Thymus (tissue), 11 donors: ENCODE measurements around the gene DNAJB6. TPM values are rescaled to one million over a fixed set of nuclear protein-coding genes. Genes with fewer than 3 reads are reported as not detected.

Experiments used
- DNase-seq, 9 donors: peaks; one replicate each; pipeline ENCODE4 v3.0.0-alpha.2; 2013; ENCODE audit warnings: low spot score in 9 of 9, low read depth in 6 of 9, missing footprints in 1 of 9
- H3K27ac ChIP-seq, 2 donors: one replicate each; pipeline ENCODE4 v1.5.1; 2013; ENCODE audit warnings: control low read depth in 1 of 2, low read depth in 1 of 2, low read length in 1 of 2, mild to moderate bottlenecking in 1 of 2, moderate library complexity in 1 of 2
- H3K27me3 ChIP-seq, 2 donors: one replicate each; pipeline ENCODE4 v1.5.1; 2013; ENCODE audit warnings: low read length in 1 of 2; ENCODE audit not compliant: control insufficient read depth in 2 of 2, insufficient read depth in 1 of 2
- H3K36me3 ChIP-seq, 2 donors: one replicate each; pipeline ENCODE4 v1.5.1; 2013; ENCODE audit warnings: low read length in 1 of 2, mild to moderate bottlenecking in 1 of 2, moderate library complexity in 1 of 2; ENCODE audit not compliant: control insufficient read depth in 2 of 2, insufficient read depth in 2 of 2
- H3K4me1 ChIP-seq, 2 donors: one replicate each; pipeline ENCODE4 v1.5.1; 2013; ENCODE audit warnings: low read length in 2 of 2; ENCODE audit not compliant: control insufficient read depth in 2 of 2, insufficient read depth in 2 of 2
- H3K4me3 ChIP-seq, 2 donors: one replicate each; pipeline ENCODE4 v1.5.1; 2013; ENCODE audit warnings: low read length in 2 of 2, control low read depth in 1 of 2, mild to moderate bottlenecking in 1 of 2
- H3K9me3 ChIP-seq, 2 donors: one replicate each; pipeline ENCODE4 v1.5.1; 2013; ENCODE audit warnings: low read length in 1 of 2, mild to moderate bottlenecking in 1 of 2; ENCODE audit not compliant: control insufficient read depth in 2 of 2, insufficient read depth in 1 of 2
- WGBS: extraction: QIAGEN DNeasy Blood & Tissue Kit; methylation state at CpG from one replicate; pipeline ENCODE4 v1.1.7; 2013; 5-methylcytosine and 5-hydroxymethylcytosine counted together
- polyA plus RNA-seq: library from polyadenylated mRNA; stranded (reverse); fragments of 200-250 nt; gene quantifications from one replicate; pipeline ENCODE4 v1.2.3, GENCODE V29; 2013
- total RNA-seq: library from RNA; stranded (reverse); fragments of 120-200 nt; gene quantifications from one replicate; pipeline ENCODE4 v1.2.4, GENCODE V29; 2013
- donor health status: healthy.

Gene DNAJB6
- total and polyA plus RNA-seq, 2 donors: 78.6 to 166 TPM

DNA sequence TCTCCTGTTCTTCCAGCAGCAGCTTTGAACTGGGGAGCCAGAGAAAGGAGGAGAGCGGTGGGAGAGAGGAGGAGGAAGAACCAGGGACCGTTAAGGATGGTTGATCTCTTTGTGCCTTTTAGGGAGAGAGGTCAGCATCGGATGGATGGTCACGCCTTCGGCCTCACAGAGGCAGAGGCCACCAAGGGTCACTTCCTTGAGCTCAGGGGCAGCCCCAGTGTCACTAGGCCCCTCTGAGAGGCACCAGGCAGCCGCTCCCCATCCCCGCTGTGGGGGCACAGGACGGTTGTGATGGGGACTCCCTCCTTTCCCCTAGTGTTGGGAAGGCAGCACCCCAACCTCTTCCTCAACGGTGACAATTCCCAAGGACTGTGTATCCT lies 121.4 kb downstream of the DNAJB6 start:
- no peaks in the 10 kb centered on the region for H3K4me1 ChIP-seq
- H3K36me3 ChIP-seq: no peaks in the 10 kb centered on the region
- 92% methylated on average over 9 of the region's 9 CpGs for WGBS
- no peak for DNase-seq
- H3K4me3 ChIP-seq: no peak overlapping the region
- no peak overlapping the region for H3K27ac ChIP-seq
- H3K9me3 ChIP-seq: peaks cover 0 to 4% of the 10 kb centered on the region in 2 donors
- H3K27me3 ChIP-seq: peaks cover 0 to 13% of the 10 kb centered on the region in 2 donors

DNA sequence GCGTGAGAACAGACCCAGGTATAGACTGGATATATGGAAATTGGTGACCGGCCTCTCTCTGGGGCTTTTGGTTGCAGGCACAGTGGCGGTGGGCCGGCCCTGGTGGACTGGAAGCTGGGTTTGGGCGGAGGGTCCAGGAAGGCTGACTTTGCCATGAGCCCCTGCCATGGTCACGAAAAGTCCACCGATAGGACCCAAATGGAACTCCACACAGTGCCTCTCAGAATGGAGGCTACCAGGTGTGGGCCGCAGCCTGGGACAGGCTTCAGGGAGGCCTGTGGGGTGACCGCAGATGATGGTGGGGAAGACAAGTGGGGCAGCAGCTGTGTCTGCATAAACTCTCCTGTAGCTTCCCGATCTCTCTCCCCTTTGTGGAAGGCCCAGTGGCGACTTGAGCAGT lies 123.2 kb downstream of the DNAJB6 start:
- Histone ChIP-seq H3K9me3 (peaks cover 0 to 4% of the 10 kb centered on the region in 2 donors), H3K4me3 (no peak overlapping the region), H3K27ac (no peak overlapping the region), H3K27me3 (peaks cover 0 to 18% of the 10 kb centered on the region in 2 donors), H3K4me1 (no peaks in the 10 kb centered on the region), H3K36me3 (no peaks in the 10 kb centered on the region)
- no peak for DNase-seq
- 98% methylated on average over 11 of the region's 11 CpGs for WGBS

DNA sequence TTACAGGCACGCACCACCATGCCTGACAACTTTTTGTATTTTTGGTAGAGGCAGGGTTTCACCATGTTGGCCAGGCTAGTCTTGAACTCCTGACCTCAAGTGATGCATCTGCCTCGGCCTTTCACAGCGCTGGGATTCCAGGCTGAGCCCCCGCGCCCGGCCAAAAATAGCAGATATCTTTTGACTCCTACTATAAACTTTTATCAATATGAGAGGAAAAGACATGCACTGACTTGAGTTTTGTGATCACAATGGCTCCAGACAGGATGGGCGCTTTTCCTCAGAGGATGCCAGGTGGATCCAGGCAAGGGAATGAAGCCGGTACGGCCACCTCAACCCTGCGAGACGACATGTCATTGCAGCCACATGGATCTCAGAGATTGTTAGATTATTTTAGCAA lies 123.9 kb downstream of the DNAJB6 start:
- peaks cover 0 to 22% of the 10 kb centered on the region in 2 donors for H3K27me3 ChIP-seq
- no peak overlapping the region for H3K4me3 ChIP-seq
- peaks cover 0 to 4% of the 10 kb centered on the region in 2 donors for H3K9me3 ChIP-seq
- no peak overlapping the region for H3K27ac ChIP-seq
- 93% methylated on average over 11 of the region's 11 CpGs for WGBS
- DNase-seq: no peak
- H3K4me1 ChIP-seq: no peaks in the 10 kb centered on the region
- H3K36me3 ChIP-seq: no peaks in the 10 kb centered on the region

DNA sequence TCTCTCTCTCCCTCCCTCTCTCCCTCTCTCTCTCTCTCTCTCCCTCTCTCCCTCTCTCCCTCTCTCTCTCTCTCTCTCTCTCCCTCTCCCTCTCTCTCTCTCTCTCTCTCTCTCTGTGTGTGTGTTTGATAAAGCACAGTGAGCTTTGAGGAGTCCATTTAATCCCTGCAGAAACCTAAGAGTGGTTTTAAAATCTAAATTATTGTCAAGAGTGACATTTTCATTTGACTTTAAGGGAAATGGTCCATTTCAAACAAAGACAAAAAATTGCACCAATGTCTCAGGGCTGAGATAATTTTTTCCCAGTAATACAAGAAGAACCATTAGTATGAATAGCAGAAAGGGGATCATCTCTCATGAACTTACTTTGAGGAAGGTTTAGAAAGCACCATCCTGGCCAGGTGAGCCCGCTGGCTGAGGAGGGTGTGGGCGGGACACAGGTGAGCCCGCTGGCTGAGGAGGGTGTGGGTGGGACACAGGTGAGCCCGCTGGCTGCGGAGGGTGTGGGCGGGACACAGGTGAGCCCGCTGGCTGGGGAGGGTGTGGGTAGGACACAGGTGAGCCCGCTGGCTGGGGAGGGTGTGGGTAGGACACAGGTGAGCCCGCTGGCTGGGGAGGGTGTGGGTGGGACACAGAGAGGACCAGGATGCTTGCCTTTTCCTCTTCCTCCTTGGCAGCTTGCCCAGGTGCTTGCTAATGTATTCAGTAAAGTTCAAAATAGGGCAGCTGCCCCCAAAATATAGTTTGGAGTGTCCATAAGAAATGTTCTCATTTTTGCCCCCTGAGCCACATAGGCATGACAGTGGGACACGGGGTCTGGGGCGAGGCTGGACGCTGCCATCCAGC lies 125.0 kb downstream of the DNAJB6 start:
- H3K4me3 ChIP-seq: no peak overlapping the region
- H3K27me3 ChIP-seq: peaks cover 0 to 25% of the 10 kb centered on the region in 2 donors
- H3K27ac ChIP-seq: no peak overlapping the region
- H3K4me1 ChIP-seq: no peaks in the 10 kb centered on the region
- peaks cover 0 to 4% of the 10 kb centered on the region in 2 donors for H3K9me3 ChIP-seq
- 65% methylated on average over 12 of the region's 12 CpGs for WGBS
- H3K36me3 ChIP-seq: no peaks in the 10 kb centered on the region
- no peak for DNase-seq

DNA sequence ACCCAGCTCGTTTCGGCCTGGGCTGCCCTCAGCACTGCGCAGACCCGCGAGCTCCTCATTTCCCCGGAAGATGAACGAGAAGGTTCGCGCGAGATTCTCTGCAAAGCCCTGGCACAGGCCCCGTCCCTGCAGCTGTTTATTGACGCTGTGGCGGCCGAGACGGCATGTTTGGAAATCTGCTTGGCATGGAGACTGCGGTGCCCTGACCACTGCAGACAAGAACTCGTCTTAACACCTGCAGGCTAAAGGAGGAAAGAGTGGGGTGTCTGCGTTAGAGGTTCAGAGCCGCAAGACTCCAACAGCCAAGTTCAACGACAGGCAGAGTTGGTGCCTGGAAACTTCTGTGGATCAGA lies 125.6 kb downstream of the DNAJB6 start:
- Histone ChIP-seq H3K27me3 (peaks cover 0 to 26% of the 10 kb centered on the region in 2 donors), H3K4me3 (no peak overlapping the region), H3K4me1 (no peaks in the 10 kb centered on the region), H3K36me3 (no peaks in the 10 kb centered on the region), H3K9me3 (peaks cover 0 to under 1% of the 10 kb centered on the region in 2 donors), H3K27ac (no peak overlapping the region)
- 92% methylated on average over 20 of the region's 20 CpGs for WGBS
- no peak for DNase-seq

DNA sequence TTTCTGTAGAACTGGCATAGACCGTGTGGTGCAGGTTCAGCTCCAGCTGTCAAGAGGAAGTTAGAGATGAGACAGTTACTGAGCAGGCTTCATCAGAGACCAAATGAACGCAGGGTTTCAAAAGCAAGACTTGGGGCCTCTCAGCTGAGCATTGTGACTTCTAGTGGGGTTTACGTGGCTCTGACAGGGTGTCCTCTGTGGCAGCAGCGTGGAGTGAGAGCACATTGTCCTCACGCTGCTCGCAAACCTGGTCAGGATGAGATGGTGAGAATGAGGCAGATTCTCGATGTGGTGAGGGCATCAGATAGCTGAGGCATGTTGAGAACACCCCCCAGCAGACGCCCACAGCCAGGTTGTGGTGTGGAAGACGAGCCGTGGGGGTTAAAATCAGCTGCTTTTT lies 126.0 kb downstream of the DNAJB6 start:
- H3K36me3 ChIP-seq: no peaks in the 10 kb centered on the region
- H3K4me3 ChIP-seq: no peak overlapping the region
- peaks cover 0 to 24% of the 10 kb centered on the region in 2 donors for H3K27me3 ChIP-seq
- no peak overlapping the region for H3K27ac ChIP-seq
- DNase-seq: no peak
- WGBS: 79% methylated on average over 10 of the region's 10 CpGs
- no peaks in the 10 kb centered on the region for H3K4me1 ChIP-seq
- no peaks in the 10 kb centered on the region for H3K9me3 ChIP-seq

DNA sequence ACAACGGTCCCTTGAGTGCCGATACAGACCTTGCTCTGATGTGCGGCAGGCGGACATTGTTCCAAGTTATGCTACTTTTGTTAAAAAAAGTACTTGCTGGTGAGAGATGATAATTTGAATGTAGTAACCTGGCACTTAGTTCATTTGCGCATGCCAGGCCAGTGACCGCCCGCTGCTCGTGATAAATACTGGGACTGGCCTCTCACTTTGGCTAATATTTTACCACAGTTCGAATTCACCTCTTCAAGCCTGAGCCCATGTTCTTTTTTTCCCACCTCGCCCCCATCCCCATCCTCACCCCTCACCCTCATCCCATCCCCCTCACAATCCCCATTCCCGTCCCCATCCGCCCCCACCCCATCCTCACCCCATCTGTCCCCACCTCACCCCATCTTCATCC lies 126.4 kb downstream of the DNAJB6 start:
- Histone ChIP-seq H3K36me3 (no peaks in the 10 kb centered on the region), H3K4me1 (no peaks in the 10 kb centered on the region), H3K27ac (no peak overlapping the region), H3K4me3 (no peak overlapping the region), H3K27me3 (peaks cover 0 to 23% of the 10 kb centered on the region in 2 donors), H3K9me3 (no peaks in the 10 kb centered on the region)
- no peak for DNase-seq
- WGBS: 87% methylated on average over 12 of the region's 12 CpGs

DNA sequence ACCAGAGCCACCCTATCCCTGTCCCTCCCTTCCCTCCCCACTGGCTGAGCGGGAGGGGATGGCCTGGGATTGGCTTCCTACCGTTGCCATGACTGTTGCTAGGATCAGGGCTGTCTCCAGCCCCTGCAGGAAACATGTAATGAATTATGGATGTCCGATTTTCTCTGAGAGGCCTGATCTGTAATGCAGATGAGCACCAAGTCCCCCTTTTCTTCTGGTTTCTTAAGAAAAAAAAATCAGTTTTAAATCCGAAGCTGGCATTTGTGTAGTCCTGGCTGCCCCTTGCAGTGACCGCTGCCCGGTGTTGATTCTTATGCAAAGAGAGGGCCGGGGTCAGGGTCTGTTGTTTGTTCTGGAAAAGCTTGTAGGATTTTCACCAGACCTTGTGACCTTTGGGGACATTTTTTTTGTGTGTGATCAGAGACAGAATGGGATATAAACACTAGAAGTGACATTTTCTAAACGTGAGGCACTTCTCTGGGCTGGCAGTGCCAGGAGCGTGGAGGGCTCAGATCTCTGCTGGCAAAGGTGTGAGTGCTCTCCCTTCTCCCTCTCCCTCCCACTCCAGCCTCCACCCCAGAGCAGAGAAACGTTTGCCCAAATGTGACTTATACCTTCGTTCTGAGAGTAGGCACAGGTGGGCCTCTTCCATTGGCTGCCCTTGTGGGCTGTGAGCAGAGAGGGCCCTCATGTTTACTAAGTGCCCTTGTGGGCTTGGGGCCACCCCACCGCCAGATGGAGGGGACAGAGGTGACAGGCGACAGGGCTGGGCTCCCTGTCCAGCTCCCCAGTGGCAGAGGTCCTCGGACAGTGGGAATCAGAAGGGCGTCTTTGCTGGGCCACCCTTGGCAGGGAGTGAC lies 127.5 kb downstream of the DNAJB6 start:
- Histone ChIP-seq H3K4me1 (no peaks in the 10 kb centered on the region), H3K27ac (no peak overlapping the region), H3K27me3 (peaks cover 0 to 18% of the 10 kb centered on the region in 2 donors), H3K9me3 (no peaks in the 10 kb centered on the region), H3K4me3 (no peak overlapping the region), H3K36me3 (no peaks in the 10 kb centered on the region)
- 46% methylated on average over 15 of the region's 15 CpGs for WGBS
- DNase-seq: no peak
